ENCODE measurements around the gene GSTM3.

The GSTM3 gene

GRCh38 chr1:109740615-109741373, at the start of gene GSTM3:
GSTM3 (minus strand) TSS chr1:109741038; CDS start chr1:109740287, 751 bp downstream.
- Mint-ChIP-seq H3K27ac (peak within 1 kb of the TSS; percentile 81), H3K36me3 (ENCODE audit: low read depth) (no peaks in the 10 kb centered on the region), H3K27me3 (ENCODE audit: low read depth) (peaks cover 40% of the 10 kb centered on the region), H3K4me1 (ENCODE audit: low read depth) (peaks cover 11% of the 10 kb centered on the region), H3K4me3 (peak within 1 kb of the TSS; percentile 65), H3K9me3 (no peaks in the 10 kb centered on the region)
- DNase-seq (ENCODE audit: low spot score) = no peak

DNA sequence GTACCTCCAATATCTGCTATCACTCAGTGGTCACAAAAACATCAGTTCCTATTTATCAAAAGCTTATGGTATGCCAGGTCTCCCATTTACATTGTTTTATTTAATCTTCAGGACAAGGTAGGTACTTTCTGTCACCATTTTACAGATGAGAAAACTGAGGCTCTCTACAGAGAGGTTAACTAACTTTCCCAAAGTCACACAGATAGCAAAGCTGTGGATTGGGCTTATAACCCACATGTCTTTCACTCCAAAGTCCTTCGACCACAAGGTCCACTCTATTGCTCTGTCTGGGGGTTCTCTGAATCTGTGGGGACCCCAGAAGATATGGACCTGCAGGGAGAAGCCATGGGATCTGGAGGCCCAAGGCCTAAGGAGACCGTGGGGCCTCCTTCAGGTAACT, 49.5 kb upstream of the GSTM3 start:
- H3K27ac Mint-ChIP-seq = peak overlapping the region; percentile 93
- no peaks in the 10 kb centered on the region for H3K36me3 Mint-ChIP-seq (ENCODE audit: low read depth)
- no peak for DNase-seq (ENCODE audit: low spot score)
- H3K4me3 Mint-ChIP-seq = peak overlapping the region; percentile 12
- peaks cover 58% of the 10 kb centered on the region for H3K4me1 Mint-ChIP-seq (ENCODE audit: low read depth)
- no peaks in the 10 kb centered on the region for H3K9me3 Mint-ChIP-seq
- H3K27me3 Mint-ChIP-seq (ENCODE audit: low read depth) = no peaks in the 10 kb centered on the region

DNA sequence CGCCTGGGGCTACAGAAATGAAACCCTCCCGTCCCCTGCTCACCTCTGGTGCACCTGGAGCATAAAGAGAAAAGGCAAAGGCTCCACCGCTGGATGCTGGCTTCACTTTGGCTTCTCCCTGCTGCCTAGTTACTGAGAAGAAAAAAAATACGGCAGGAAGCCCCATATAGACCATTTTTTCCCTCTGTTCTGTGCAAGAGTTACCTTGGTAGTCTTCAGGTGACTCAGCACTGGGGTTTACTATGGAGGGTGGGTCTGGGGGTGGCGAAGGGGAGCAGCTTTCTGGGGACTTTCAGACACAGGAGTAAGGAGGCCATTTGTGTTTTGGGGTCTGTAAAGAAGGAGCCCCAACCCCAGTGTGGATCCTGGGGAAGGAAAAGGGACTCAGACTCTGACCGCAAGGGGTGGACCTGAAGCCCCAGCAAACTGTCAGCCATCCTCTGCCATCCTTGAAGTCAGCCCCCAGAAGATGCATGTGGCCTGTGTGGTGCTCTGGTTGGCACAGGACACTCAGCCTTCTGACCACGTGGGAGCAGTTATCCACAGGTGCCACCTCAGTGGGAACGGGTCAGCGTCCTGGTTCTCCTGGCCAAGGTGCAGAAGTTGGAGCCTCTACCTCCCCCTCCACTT, 48.8 kb upstream of the GSTM3 start:
- Mint-ChIP-seq H3K36me3 (ENCODE audit: low read depth) (no peaks in the 10 kb centered on the region), H3K27ac (peak overlapping the region; percentile 93), H3K4me1 (ENCODE audit: low read depth) (peaks cover 54% of the 10 kb centered on the region), H3K4me3 (peak overlapping the region; percentile 17), H3K9me3 (no peaks in the 10 kb centered on the region), H3K27me3 (ENCODE audit: low read depth) (no peaks in the 10 kb centered on the region)
- DNase-seq (ENCODE audit: low spot score) = no peak

GRCh38 chr1:109788695-109789521, 48.1 kb upstream of the GSTM3 start:
- H3K4me1 Mint-ChIP-seq (ENCODE audit: low read depth) = peaks cover 49% of the 10 kb centered on the region
- H3K27ac Mint-ChIP-seq = peak overlapping the region; percentile 93
- DNase-seq (ENCODE audit: low spot score) = no peak
- no peaks in the 10 kb centered on the region for H3K9me3 Mint-ChIP-seq
- no peaks in the 10 kb centered on the region for H3K36me3 Mint-ChIP-seq (ENCODE audit: low read depth)
- H3K4me3 Mint-ChIP-seq = peak overlapping the region; percentile 17
- H3K27me3 Mint-ChIP-seq (ENCODE audit: low read depth) = no peaks in the 10 kb centered on the region

DNA sequence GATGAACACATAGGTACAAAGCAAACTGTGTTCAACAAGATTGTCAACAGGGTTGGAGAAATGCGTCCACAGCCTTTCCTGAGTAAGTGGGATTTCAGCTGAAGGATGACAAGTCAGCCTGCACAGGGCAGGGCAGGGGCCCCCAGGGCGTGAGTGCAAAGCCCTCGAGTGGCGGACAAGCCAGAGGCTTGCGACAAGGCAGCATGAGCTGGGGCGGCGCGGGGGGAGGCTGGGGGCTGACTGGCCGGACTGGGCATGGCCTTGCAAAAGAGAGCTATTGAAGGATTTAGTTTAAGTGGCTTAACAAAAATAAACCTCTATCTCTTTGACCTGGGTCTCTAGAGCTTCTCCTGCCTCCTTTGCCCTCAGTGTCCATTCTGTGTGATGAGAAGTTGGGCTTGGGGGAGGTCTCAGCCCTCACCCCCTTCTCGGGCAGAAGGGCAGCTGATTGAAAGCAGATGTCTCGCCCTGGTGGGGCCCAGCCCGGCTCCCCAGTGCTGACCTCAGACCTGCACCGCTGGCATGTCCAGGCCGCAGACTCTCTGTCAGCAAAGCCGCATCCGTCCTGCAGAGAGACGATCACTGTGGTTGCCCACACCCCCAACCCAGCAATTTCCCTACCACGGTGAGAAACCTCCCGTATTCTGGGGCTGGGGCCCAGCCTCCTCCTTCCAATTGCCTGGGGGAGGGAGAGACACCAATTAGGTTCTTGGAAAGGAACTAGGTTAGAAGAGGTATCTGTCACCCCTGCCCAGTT, 47.2 kb upstream of the GSTM3 start:
- DNase-seq (ENCODE audit: low spot score) = no peak
- no peak overlapping the region for H3K27ac Mint-ChIP-seq
- no peaks in the 10 kb centered on the region for H3K36me3 Mint-ChIP-seq (ENCODE audit: low read depth)
- peaks cover 40% of the 10 kb centered on the region for H3K4me1 Mint-ChIP-seq (ENCODE audit: low read depth)
- no peak overlapping the region for H3K4me3 Mint-ChIP-seq
- H3K27me3 Mint-ChIP-seq (ENCODE audit: low read depth) = no peaks in the 10 kb centered on the region
- H3K9me3 Mint-ChIP-seq = no peaks in the 10 kb centered on the region

DNA sequence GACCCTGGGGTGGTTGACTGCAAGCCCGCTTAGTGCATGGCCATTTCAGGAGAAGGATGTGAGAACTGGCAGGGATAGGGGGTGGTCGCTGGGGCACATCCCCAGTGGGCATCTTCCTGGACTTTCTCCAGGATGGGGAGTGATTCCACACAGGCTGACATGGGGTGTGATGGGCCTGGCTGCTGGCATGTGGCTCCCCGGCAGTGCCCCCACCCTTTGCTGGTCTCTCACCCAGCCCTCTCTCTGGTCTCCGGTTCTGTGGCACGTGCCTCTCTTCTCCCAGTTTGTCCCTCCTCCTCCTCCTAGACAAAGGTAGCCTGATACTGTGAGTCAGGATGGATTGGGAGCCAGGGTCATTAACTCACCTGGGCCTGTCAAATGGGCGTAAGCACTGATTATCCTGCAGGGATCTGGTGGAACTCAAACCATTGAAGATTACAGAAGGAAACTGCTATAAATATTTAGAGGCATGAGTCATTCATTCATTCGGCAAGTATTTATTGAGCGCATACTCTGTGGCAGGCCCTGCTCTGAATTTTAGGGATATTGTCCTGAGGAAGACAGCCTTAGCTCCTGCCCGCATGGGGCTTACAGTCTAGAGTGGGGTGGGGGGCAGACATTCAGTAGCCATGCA, 46.5 kb upstream of the GSTM3 start:
- peak overlapping the region; percentile 50 for H3K27ac Mint-ChIP-seq
- no peak overlapping the region for H3K4me3 Mint-ChIP-seq
- no peaks in the 10 kb centered on the region for H3K9me3 Mint-ChIP-seq
- H3K27me3 Mint-ChIP-seq (ENCODE audit: low read depth) = no peaks in the 10 kb centered on the region
- H3K36me3 Mint-ChIP-seq (ENCODE audit: low read depth) = no peaks in the 10 kb centered on the region
- peaks cover 40% of the 10 kb centered on the region for H3K4me1 Mint-ChIP-seq (ENCODE audit: low read depth)
- no peak for DNase-seq (ENCODE audit: low spot score)

- DNase-seq (ENCODE audit: low spot score) = no peak
- H3K36me3 Mint-ChIP-seq (ENCODE audit: low read depth) = no peaks in the 10 kb centered on the region
- H3K4me3 Mint-ChIP-seq = no peak overlapping the region
- H3K4me1 Mint-ChIP-seq (ENCODE audit: low read depth) = peaks cover 40% of the 10 kb centered on the region
- peaks cover 3% of the 10 kb centered on the region for H3K9me3 Mint-ChIP-seq
- H3K27ac Mint-ChIP-seq = peak overlapping the region; percentile 60
- no peaks in the 10 kb centered on the region for H3K27me3 Mint-ChIP-seq (ENCODE audit: low read depth)
These were observed 45.7 kb upstream of the GSTM3 start for GRCh38 chr1:109786531-109787021.

DNA sequence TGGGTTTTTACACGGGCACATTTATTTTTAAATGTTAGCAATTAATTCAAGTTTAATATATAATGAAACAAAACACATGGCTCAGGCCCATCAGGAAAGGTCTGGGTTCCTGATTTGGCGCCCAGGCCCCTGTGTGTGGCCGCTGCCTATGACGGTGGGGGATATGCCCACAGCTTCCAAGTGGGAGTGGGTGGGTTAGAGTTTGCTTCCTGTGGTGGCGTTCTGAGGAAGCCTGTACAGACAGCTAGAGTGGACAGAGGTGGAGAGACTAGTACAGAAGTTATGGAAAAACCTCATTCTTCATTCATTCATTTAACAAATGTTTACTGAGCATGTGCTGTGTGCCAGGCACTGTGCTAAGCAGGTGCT, 45.3 kb upstream of the GSTM3 start:
- no peaks in the 10 kb centered on the region for H3K27me3 Mint-ChIP-seq (ENCODE audit: low read depth)
- no peak overlapping the region for H3K4me3 Mint-ChIP-seq
- DNase-seq (ENCODE audit: low spot score) = no peak
- H3K9me3 Mint-ChIP-seq = peaks cover 8% of the 10 kb centered on the region
- no peaks in the 10 kb centered on the region for H3K36me3 Mint-ChIP-seq (ENCODE audit: low read depth)
- H3K4me1 Mint-ChIP-seq (ENCODE audit: low read depth) = peaks cover 35% of the 10 kb centered on the region
- no peak overlapping the region for H3K27ac Mint-ChIP-seq

GRCh38 chr1:109785446-109786111, 44.7 kb upstream of the GSTM3 start:
- Mint-ChIP-seq H3K36me3 (ENCODE audit: low read depth) (peaks cover 4% of the 10 kb centered on the region), H3K27ac (no peak overlapping the region), H3K27me3 (ENCODE audit: low read depth) (no peaks in the 10 kb centered on the region)

GRCh38 chr1:109784551-109785252, 43.9 kb upstream of the GSTM3 start:
- H3K9me3 Mint-ChIP-seq = peaks cover 15% of the 10 kb centered on the region
- peak overlapping the region; percentile 2 for H3K27ac Mint-ChIP-seq
- DNase-seq (ENCODE audit: low spot score) = no peak
- peaks cover 7% of the 10 kb centered on the region for H3K36me3 Mint-ChIP-seq (ENCODE audit: low read depth)
- H3K4me1 Mint-ChIP-seq (ENCODE audit: low read depth) = peaks cover 22% of the 10 kb centered on the region
- H3K27me3 Mint-ChIP-seq (ENCODE audit: low read depth) = no peaks in the 10 kb centered on the region
- no peak overlapping the region for H3K4me3 Mint-ChIP-seq

More at GRCh38 chr1:109785446-109786111, 44.7 kb upstream of the GSTM3 start:
- peaks cover 30% of the 10 kb centered on the region for H3K4me1 Mint-ChIP-seq (ENCODE audit: low read depth)
- no peak for DNase-seq (ENCODE audit: low spot score)
- H3K4me3 Mint-ChIP-seq = no peak overlapping the region
- peaks cover 13% of the 10 kb centered on the region for H3K9me3 Mint-ChIP-seq

DNA sequence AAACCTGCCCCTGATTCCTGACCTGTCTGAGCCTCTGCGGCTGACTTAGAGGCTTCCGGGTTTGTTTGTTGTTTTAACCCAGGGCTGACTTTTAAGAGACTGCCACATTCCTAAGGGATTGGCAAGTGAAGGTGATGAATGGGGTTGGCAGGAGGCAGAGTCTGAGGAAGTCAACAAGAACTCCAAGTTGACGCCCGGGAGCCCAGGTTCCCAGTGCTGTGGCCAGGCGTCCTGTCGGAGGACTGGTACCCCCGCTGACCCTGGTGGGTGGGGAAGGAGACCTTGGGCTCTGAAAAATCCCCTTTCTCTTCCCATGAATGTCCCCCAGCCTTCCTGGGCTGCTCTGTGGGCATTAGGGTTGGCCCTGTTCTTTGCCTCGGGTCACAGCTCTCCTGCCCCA, 42.6 kb upstream of the GSTM3 start:
- no peak for DNase-seq (ENCODE audit: low spot score)
- Mint-ChIP-seq H3K4me3 (no peak overlapping the region), H3K36me3 (ENCODE audit: low read depth) (peaks cover 7% of the 10 kb centered on the region), H3K4me1 (ENCODE audit: low read depth) (peaks cover 15% of the 10 kb centered on the region), H3K9me3 (peaks cover 15% of the 10 kb centered on the region), H3K27ac (no peak overlapping the region), H3K27me3 (ENCODE audit: low read depth) (no peaks in the 10 kb centered on the region)

DNA sequence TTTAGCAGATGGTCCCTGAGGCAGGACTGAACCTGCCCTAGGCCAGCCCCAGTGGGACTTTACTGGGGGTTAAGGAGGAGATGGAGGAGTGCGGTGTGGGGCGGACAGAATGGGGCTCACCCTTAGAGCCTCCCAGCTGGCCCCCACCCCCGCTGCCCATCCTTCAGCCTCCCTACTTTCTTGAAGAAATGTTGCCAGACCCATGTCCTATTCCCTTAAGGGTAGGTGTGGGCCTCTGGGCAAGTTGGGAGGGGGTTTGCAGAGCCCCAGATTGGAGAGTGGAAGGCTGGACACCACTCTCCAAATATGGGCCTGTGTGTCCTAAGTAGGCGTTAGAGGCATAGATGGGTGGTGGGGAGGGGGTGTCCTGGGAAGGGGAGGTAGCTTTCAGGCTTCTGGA, 42.1 kb upstream of the GSTM3 start:
- peaks cover 7% of the 10 kb centered on the region for H3K36me3 Mint-ChIP-seq (ENCODE audit: low read depth)
- H3K27ac Mint-ChIP-seq = no peak overlapping the region
- no peak for DNase-seq (ENCODE audit: low spot score)
- peaks cover 13% of the 10 kb centered on the region for H3K4me1 Mint-ChIP-seq (ENCODE audit: low read depth)
- no peak overlapping the region for H3K4me3 Mint-ChIP-seq
- no peaks in the 10 kb centered on the region for H3K27me3 Mint-ChIP-seq (ENCODE audit: low read depth)
- H3K9me3 Mint-ChIP-seq = peaks cover 15% of the 10 kb centered on the region

All from T-helper 2 cell treated with Interferon-gamma antibody and Interleukin-4, amounts not matched to agents 5 μg/mL and 100 μg/mL, for 36 hours (primary cell).